ENCODE measurements around the gene PTGR3.

Gene PTGR3, protein sequence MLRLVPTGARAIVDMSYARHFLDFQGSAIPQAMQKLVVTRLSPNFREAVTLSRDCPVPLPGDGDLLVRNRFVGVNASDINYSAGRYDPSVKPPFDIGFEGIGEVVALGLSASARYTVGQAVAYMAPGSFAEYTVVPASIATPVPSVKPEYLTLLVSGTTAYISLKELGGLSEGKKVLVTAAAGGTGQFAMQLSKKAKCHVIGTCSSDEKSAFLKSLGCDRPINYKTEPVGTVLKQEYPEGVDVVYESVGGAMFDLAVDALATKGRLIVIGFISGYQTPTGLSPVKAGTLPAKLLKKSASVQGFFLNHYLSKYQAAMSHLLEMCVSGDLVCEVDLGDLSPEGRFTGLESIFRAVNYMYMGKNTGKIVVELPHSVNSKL

DNA sequence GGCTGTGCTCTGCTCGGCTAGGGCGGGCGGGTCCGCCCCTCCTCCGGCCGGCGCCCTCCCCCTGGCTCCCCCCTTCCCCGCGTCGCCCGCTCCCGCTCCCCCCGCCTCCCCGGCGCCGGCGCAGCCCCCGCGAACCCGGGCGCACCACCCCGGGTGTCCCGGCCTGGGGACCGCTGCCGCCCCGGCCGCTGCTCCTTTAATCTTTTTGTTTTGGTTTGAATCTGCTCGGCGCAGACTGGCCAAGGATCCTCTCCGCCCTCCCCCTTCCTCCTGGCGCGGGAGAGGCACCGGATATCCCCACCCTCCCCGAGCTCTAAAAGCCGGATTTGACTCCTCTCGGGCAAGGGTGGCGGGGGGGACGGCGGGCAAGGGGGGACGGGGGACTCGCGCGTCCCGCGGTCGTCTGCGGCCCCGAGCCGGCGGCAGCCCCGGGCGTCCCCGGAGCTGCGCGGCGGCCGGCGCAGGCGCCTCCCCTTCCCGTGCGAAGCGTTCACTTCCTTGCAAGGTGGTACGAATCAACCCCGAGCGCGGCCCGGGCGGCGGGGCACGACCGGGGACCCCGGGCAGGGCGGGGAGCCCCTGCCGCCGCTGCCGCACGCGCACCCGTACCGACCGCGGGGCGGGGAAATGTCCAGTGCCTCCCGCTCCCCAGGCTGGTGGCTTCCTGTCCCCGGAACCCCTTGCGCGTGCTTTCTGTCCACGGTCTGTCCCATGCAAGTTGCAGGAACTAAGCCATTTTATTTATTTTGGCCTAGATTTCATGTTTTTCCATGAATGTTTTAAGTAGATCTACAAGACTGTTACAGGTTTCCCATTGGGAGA lies at the start of gene PTGR3:
Gene PTGR3, minus strand, starts transcription at position 11 of the 822 bp plus-strand sequence. CDS start 81 bp downstream, outside the sequence.
- Mint-ChIP-seq H3K36me3 (no peaks in the 10 kb centered on the region), H3K4me1 (peaks cover 55% of the 10 kb centered on the region), H3K4me3 (peak within 1 kb of the TSS; percentile 99), H3K9me3 (no peaks in the 10 kb centered on the region), H3K27ac (peak within 1 kb of the TSS; percentile 98), H3K27me3 (peaks cover 9% of the 10 kb centered on the region)
- peak; percentile 78 for ATAC-seq

DNA sequence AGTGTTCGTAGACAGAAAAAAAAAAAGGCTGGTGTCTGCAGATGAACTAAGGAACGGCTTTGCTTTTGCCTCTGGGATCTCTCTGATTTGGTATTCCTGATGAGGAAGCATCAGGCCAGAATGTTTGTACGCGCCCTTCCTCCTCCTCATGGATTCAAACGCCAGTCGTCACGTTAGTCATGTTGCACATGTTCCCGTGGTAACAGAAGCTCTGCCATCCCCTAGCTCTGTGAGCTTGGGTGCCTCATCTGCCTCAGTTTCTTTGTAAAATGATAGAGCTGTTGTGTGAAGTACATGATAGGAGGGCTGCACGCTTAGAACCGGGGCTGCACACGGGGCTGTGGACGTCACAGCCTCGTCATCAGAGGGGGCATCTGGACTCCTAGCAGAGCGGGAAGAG lies 48.7 kb upstream of the PTGR3 start:
- peaks cover 28% of the 10 kb centered on the region for H3K4me1 Mint-ChIP-seq
- no peak for ATAC-seq
- H3K27me3 Mint-ChIP-seq, result no peaks in the 10 kb centered on the region
- no peak overlapping the region for H3K4me3 Mint-ChIP-seq
- H3K9me3 Mint-ChIP-seq, result no peaks in the 10 kb centered on the region
- H3K27ac Mint-ChIP-seq, result no peak overlapping the region
- no peaks in the 10 kb centered on the region for H3K36me3 Mint-ChIP-seq

DNA sequence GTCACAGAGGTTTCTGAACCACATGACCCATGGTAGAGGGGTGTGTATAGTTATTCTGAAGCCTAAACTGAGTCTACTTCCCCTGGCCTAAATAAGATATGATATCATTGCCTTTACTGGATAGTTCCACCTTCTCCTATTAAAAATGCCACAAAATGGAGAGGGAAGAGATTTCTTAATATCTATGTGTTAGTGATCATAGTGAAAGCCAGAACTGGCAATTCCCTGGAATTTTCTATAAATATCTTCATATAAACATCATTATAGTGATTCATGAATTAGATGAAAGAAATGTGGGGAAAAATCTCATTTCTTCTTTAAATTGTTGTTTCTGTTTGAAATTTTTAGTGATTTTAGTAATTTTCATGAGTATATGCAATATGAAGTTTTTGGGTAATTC lies 47.4 kb upstream of the PTGR3 start:
- peaks cover 16% of the 10 kb centered on the region for H3K4me1 Mint-ChIP-seq
- H3K36me3 Mint-ChIP-seq, result no peaks in the 10 kb centered on the region
- no peak for ATAC-seq
- H3K27me3 Mint-ChIP-seq, result no peaks in the 10 kb centered on the region
- no peak overlapping the region for H3K4me3 Mint-ChIP-seq
- no peak overlapping the region for H3K27ac Mint-ChIP-seq
- H3K9me3 Mint-ChIP-seq, result no peaks in the 10 kb centered on the region

DNA sequence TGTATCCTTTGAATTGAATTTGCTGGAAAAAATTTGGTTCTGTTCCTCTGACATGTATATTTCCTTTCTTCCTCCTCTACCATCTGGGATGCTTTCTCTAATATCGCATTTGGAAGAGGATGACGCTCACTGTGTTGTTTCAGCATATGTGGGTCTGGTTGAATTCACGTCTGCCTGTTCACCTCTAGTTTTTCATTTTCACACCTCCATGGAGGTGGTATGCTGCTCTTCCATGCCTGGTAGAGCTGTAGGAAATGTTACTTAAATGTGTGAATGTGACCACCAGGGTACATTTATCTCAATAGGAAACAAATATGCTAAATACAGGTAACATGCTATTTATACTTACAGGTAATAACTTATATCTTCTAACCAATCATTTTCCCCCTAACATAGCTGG lies 46.2 kb upstream of the PTGR3 start:
- Mint-ChIP-seq H3K27me3 (no peaks in the 10 kb centered on the region), H3K36me3 (no peaks in the 10 kb centered on the region), H3K9me3 (peaks cover 2% of the 10 kb centered on the region), H3K27ac (no peak overlapping the region), H3K4me1 (peaks cover 10% of the 10 kb centered on the region), H3K4me3 (no peak overlapping the region)
- no peak for ATAC-seq

DNA sequence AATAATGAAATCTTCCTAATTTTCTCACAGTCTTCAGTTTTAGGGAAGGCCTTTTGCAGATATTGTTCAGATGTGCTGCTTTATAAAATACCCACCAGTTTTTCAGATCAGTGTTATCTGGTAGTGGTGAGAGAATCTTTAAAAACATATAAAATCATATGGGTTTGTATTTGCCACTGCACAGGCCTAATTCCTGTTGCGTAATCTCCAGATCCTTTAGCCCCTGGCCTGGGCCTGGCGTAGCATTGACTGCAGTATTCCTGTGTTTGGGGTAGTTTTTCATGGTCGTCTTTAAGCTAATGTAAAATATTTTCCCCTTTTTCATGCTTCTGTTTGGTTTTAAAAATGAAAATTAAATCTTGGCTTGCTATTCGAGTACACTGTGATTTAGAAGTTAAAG lies 44.8 kb upstream of the PTGR3 start:
- H3K27me3 Mint-ChIP-seq, result no peaks in the 10 kb centered on the region
- no peak for ATAC-seq
- peaks cover 8% of the 10 kb centered on the region for H3K9me3 Mint-ChIP-seq
- H3K36me3 Mint-ChIP-seq, result no peaks in the 10 kb centered on the region
- peaks cover 24% of the 10 kb centered on the region for H3K4me1 Mint-ChIP-seq
- no peak overlapping the region for H3K27ac Mint-ChIP-seq
- H3K4me3 Mint-ChIP-seq, result no peak overlapping the region

- Mint-ChIP-seq H3K9me3 (peaks cover 8% of the 10 kb centered on the region), H3K27ac (no peak overlapping the region), H3K27me3 (no peaks in the 10 kb centered on the region), H3K36me3 (no peaks in the 10 kb centered on the region), H3K4me1 (peaks cover 29% of the 10 kb centered on the region), H3K4me3 (no peak overlapping the region)
- no peak for ATAC-seq
Observed at GRCh38 chr18:75253043-75253442, 44.1 kb upstream of the PTGR3 start.

DNA sequence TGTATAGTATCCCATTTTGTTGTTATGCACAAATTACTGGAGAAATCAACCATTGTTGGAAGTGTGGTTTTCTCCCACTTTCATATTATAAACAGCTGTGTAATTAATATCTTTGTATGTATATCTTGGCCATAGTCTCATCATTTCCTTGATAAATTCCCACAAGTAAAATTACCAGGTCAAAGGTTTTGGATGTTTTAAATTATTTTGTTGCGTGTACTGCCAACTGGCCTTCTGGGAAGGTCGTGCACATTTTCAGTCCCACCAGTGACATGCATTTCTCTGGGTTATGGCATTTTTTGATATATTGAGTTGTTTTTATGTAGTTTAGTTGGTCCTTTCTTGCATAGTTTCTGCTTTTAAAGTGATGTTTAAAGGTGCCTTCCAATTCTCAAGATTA lies 43.2 kb upstream of the PTGR3 start:
- H3K9me3 Mint-ChIP-seq, result peaks cover 8% of the 10 kb centered on the region
- no peak for ATAC-seq
- no peaks in the 10 kb centered on the region for H3K27me3 Mint-ChIP-seq
- H3K4me1 Mint-ChIP-seq, result peaks cover 35% of the 10 kb centered on the region
- H3K4me3 Mint-ChIP-seq, result no peak overlapping the region
- no peaks in the 10 kb centered on the region for H3K36me3 Mint-ChIP-seq
- H3K27ac Mint-ChIP-seq, result no peak overlapping the region

GRCh38 chr18:75251466-75251865 lies 42.5 kb upstream of the PTGR3 start:
- ATAC-seq, result no peak
- Mint-ChIP-seq H3K36me3 (no peaks in the 10 kb centered on the region), H3K27ac (no peak overlapping the region), H3K4me1 (peaks cover 42% of the 10 kb centered on the region), H3K4me3 (no peak overlapping the region), H3K27me3 (no peaks in the 10 kb centered on the region), H3K9me3 (peaks cover 8% of the 10 kb centered on the region)

GRCh38 chr18:75250471-75250821 lies 41.5 kb upstream of the PTGR3 start:
- H3K27ac Mint-ChIP-seq, result peak overlapping the region; percentile 90
- peaks cover 52% of the 10 kb centered on the region for H3K4me1 Mint-ChIP-seq
- no peaks in the 10 kb centered on the region for H3K27me3 Mint-ChIP-seq
- peaks cover 8% of the 10 kb centered on the region for H3K9me3 Mint-ChIP-seq
- no peaks in the 10 kb centered on the region for H3K36me3 Mint-ChIP-seq
- peak; percentile 52 for ATAC-seq
- no peak overlapping the region for H3K4me3 Mint-ChIP-seq

- ATAC-seq, result peak; percentile 31
- peaks cover 57% of the 10 kb centered on the region for H3K4me1 Mint-ChIP-seq
- no peaks in the 10 kb centered on the region for H3K27me3 Mint-ChIP-seq
- H3K36me3 Mint-ChIP-seq, result no peaks in the 10 kb centered on the region
- H3K27ac Mint-ChIP-seq, result peak overlapping the region; percentile 90
- no peak overlapping the region for H3K4me3 Mint-ChIP-seq
- H3K9me3 Mint-ChIP-seq, result peaks cover 8% of the 10 kb centered on the region
Observed at GRCh38 chr18:75249672-75250470, 40.9 kb upstream of the PTGR3 start.

- H3K27ac Mint-ChIP-seq, result peak overlapping the region; percentile 90
- peaks cover 60% of the 10 kb centered on the region for H3K4me1 Mint-ChIP-seq
- H3K4me3 Mint-ChIP-seq, result peak overlapping the region; percentile 39
Observed at GRCh38 chr18:75249175-75249518, 40.2 kb upstream of the PTGR3 start.

DNA sequence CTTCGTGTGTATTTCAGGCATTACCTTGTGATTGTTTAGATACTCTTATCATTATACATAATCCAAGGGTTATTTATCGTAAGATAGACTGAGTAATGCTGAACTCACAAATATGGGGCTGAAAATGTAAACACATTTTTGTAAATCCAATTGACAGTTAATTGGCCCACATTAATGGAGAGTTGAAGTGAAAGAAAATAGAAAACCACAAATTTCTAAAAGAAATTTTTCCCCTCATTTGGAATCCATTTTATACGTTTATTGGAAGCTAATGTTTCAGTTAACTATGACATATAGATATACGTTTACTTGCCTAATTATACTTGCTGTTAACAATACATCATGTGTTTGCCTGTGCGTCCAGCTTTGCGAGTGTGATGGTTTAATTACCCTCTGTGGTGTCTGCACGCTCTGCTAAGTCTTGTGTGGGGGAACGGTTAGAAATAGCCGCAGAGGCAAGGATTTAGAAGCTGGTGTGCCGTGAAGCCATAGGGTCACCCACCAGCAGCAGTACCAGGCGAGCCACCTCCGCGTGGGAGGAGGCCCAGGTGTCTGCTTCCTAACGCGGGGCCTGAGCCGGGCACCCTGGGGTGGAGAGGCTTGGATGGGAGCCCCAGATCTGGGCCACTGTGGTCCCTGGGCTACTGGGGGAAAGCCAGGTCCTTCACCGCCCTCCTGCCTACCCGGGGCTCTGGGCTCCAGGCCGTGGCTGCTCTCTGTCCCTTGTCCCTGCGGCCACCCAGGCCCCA lies 39.7 kb upstream of the PTGR3 start:
- H3K4me1 Mint-ChIP-seq, result peaks cover 60% of the 10 kb centered on the region
- H3K36me3 Mint-ChIP-seq, result no peaks in the 10 kb centered on the region
- H3K27me3 Mint-ChIP-seq, result no peaks in the 10 kb centered on the region
- peaks cover 8% of the 10 kb centered on the region for H3K9me3 Mint-ChIP-seq
- peak overlapping the region; percentile 71 for H3K4me3 Mint-ChIP-seq
- peak; percentile 5 for ATAC-seq
- peak overlapping the region; percentile 90 for H3K27ac Mint-ChIP-seq

More at GRCh38 chr18:75249175-75249518, 40.2 kb upstream of the PTGR3 start:
- no peaks in the 10 kb centered on the region for H3K27me3 Mint-ChIP-seq
- ATAC-seq, result peak; percentile 46
- peaks cover 8% of the 10 kb centered on the region for H3K9me3 Mint-ChIP-seq
- no peaks in the 10 kb centered on the region for H3K36me3 Mint-ChIP-seq

GRCh38 chr18:75247611-75248421 lies 38.9 kb upstream of the PTGR3 start:
- peak overlapping the region; percentile 90 for H3K27ac Mint-ChIP-seq
- H3K4me3 Mint-ChIP-seq, result peak overlapping the region; percentile 71
- no peak for ATAC-seq
- peaks cover 60% of the 10 kb centered on the region for H3K4me1 Mint-ChIP-seq
- H3K9me3 Mint-ChIP-seq, result peaks cover 8% of the 10 kb centered on the region
- no peaks in the 10 kb centered on the region for H3K36me3 Mint-ChIP-seq
- no peaks in the 10 kb centered on the region for H3K27me3 Mint-ChIP-seq

All from stimulated activated memory B cell treated with anti-CD40 and anti-IgM and Interleukin-4, amounts not matched to agents 10 μg/mL and 1 μg/mL and 100 μg/mL, for 72 hours (primary cell).